Pancreas (tissue), 10 donors: ENCODE data around the gene ZXDC. TPM values are rescaled to one million over a fixed set of nuclear protein-coding genes. Genes with fewer than 3 reads are reported as not detected.
A peak's percentile ranks its signal among the peaks of the same experiment; 100 is the strongest.

Experiments used
- ATAC-seq, 4 donors: fragments of 200-7000 bp; cut with Tn5 transposase; one replicate each; pipeline versions ENCODE4 v1.8.0 to v1.9.1; 2020; ENCODE audit warnings: mild to moderate bottlenecking in 4 of 4, moderate library complexity in 4 of 4
- DNase-seq, 6 donors: peaks; one replicate each; pipeline ENCODE4 v3.0.0-alpha.2; 2020
- FAIRE-seq: peaks from 2 replicates; lab custom pipeline; 2012; peaks lifted over from hg19 to GRCh38; lab: Jason Lieb, UNC
- H3K27ac ChIP-seq, 4 donors: fragments of 200-600 bp; sonication (generic); 1 replicate in 3 of 4; 2 replicates in 1 of 4; pipeline versions ENCODE4 v1.5.0 to v1.8.0; 2020
- H3K27me3 ChIP-seq, 4 donors: fragments of 200-600 bp; one replicate each; pipeline ENCODE4 v1.8.0; 2021
- H3K36me3 ChIP-seq, 3 donors: fragments of 200-600 bp; sonication (generic) in 1 of 3; one replicate each; pipeline versions ENCODE4 v1.5.0 to v1.8.0; 2020 to 2021
- H3K4me1 ChIP-seq, 3 donors: fragments of 200-600 bp; one replicate each; pipeline ENCODE4 v1.8.0; 2021
- H3K4me3 ChIP-seq, 4 donors: fragments of 200-600 bp; sonication (generic) in 2 of 4; one replicate each; pipeline versions ENCODE4 v1.5.0 to v1.8.0; 2020 to 2021
- H3K9me3 ChIP-seq, 4 donors: fragments of 200-600 bp; one replicate each; pipeline ENCODE4 v1.8.0; 2021
- WGBS, 2 donors: extraction: QIAGEN DNeasy Blood & Tissue Kit; methylation state at CpG; one replicate each; pipeline ENCODE4 v1.1.7; 2013; 5-methylcytosine and 5-hydroxymethylcytosine counted together
- intact Hi-C, 3 donors: fragments of 100-400 bp; cut with DNase I; formaldehyde crosslinking; loops; one replicate each; pipeline versions ENCODE4 v1.11.1 to v1.14.2; 2022
- polyA plus RNA-seq, 2 donors: library from polyadenylated mRNA; stranded (reverse); fragments of 200-250 nt; gene quantifications; one replicate each; pipeline ENCODE4 v1.2.3, GENCODE V29; 2013
- total RNA-seq, 6 donors: library from RNA; stranded (reverse); fragmentation: NEBNext Ultra II Directional in 4 of 6; extraction: Animal tissue kit (Norgen Biotek cat#: 25700) in 4 of 6; gene quantifications; one replicate each; pipeline versions ENCODE4 v1.2.1 to v1.2.4, GENCODE V29; 2021 to 2023
- TF ChIP-seq, protein P1 (sequence below), 4 donors: fragments of 200-600 bp; sonication (generic) in 3 of 4; IDR thresholded peaks; one replicate each; pipeline versions ENCODE4 v1.5.0 to v1.8.0; 2021; ENCODE audit warnings: antibody characterized with exemption in 4 of 4
- donor health status: healthy with polysubstance abuse.
- donor health status: DM: no; HTN: no; CAD: no; lungs with moderate emphysema.
- donor health status: DM: no; HTN: no; CAD: no.
- donor health status: control.
- donor health status: control.
- donor health status: Bipolar disorder and iron deficiency.
- donor health status: DM: yes; HTN: yes; CAD: no.
- donor health status: DM: no; HTN: no; CAD: no.
- donor health status: DM: no; HTN: no; CAD: no.
- donor health status: DM: yes; HTN: yes; CAD: no.

Gene ZXDC
- total and polyA plus RNA-seq, 8 donors, result 19.4 to 26.1 (median 20.9) TPM

DNA sequence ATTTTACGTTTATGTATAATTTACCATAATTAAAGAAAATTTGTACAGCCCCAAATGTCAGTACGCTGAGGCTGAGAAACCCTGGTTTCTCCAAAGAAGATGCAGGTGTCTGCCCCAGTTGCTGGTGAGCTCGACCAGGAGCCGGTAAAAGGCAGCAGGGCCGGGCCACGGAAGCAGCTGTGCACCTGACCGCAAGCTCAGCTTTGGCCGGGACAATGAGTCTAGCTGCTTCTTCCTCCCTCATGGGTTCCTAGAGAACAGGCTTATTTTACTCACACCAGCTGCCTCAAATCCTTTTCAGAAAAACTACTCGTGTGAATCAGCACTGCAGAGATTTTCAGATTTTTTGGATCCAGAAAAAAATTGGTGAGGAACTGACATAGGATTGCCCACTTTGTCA, 18.0 kb upstream of the ZXDC start:
- H3K4me1 ChIP-seq, result no peaks in the 10 kb centered on the region
- FAIRE-seq (no peak), ATAC-seq (no peak), DNase-seq (no peak)
- H3K9me3 ChIP-seq, result no peaks in the 10 kb centered on the region
- TF ChIP-seq, protein P1, sequence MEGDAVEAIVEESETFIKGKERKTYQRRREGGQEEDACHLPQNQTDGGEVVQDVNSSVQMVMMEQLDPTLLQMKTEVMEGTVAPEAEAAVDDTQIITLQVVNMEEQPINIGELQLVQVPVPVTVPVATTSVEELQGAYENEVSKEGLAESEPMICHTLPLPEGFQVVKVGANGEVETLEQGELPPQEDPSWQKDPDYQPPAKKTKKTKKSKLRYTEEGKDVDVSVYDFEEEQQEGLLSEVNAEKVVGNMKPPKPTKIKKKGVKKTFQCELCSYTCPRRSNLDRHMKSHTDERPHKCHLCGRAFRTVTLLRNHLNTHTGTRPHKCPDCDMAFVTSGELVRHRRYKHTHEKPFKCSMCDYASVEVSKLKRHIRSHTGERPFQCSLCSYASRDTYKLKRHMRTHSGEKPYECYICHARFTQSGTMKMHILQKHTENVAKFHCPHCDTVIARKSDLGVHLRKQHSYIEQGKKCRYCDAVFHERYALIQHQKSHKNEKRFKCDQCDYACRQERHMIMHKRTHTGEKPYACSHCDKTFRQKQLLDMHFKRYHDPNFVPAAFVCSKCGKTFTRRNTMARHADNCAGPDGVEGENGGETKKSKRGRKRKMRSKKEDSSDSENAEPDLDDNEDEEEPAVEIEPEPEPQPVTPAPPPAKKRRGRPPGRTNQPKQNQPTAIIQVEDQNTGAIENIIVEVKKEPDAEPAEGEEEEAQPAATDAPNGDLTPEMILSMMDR (IDR thresholded peaks at IDR 0.05), result no peak
- H3K27ac ChIP-seq, result no peak overlapping the region
- no peaks in the 10 kb centered on the region for H3K27me3 ChIP-seq
- 78 to 82% methylated on average over 9 of the region's 9 CpGs for WGBS, 2 donors
- intact Hi-C loops, result no loop called here
- H3K36me3 ChIP-seq, result no peaks in the 10 kb centered on the region
- no peak overlapping the region for H3K4me3 ChIP-seq

DNA sequence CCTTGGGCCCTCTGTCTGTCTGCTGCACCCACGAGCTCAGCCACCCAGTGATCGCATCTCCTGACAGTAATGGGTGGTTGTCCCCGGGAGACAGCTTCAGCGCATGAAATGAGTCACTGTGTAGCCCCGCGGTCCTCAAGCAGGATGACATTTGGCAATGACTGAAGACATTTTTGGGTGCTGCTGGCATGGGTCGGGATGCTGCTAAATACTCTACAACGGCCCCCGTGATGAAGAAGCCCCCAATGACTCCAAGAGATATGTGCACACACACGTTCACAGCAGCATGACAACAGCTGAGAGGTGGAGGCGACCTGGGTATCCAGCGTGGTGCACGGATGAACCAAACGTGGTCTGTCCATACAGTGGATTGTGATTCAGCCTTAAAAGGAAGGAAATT, 17.4 kb upstream of the ZXDC start:
- Histone ChIP-seq H3K36me3 (no peaks in the 10 kb centered on the region), H3K27me3 (no peaks in the 10 kb centered on the region), H3K4me3 (no peak overlapping the region), H3K9me3 (no peaks in the 10 kb centered on the region), H3K4me1 (no peaks in the 10 kb centered on the region), H3K27ac (no peak overlapping the region)
- 70 to 83% methylated on average over 14 of the region's 14 CpGs for WGBS, 2 donors
- TF ChIP-seq, protein P1 (IDR thresholded peaks at IDR 0.05), result no peak
- no peak for FAIRE-seq
- DNase-seq, result no peak
- no peak for ATAC-seq
- intact Hi-C loops, result no loop called here

DNA sequence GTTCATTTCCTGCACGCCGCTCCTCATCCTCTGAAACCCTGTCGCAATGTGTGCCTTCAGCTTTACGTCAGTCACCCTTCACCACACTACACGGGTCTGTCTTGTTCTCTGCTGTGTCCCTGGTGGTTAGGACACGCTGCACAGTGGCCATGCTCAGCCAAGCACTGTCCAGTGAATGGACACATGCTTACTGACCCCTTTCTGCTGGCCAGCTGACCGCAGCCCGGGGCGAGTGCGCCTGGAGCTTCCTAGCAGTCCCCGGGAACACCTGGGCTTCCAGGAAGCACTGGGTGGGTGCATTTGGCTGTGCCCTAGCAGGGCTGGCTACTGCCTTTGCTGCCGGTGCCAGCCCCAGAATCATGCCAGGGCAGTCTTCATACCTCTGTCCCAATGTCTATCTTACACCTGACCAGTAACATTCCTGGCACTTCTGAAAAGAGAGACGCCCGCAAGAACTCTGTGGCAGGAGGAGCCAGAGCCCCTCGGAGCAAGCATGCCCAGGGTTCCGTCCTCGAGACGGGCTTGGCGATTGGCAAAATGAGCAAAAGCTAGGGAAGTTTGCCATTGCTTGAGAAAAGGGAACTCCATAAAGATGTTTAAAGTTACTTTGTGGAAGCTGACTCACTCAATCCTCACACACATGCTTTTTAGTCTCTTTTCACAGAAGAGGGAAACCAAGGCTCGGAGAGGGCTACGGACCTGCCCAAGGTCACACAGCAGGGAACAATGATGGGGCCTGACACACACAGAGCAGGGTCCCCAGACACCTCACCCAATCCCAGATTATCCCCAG, 15.7 kb upstream of the ZXDC start:
- TF ChIP-seq, protein P1 (IDR thresholded peaks at IDR 0.05), result no peak
- Histone ChIP-seq H3K4me3 (no peak overlapping the region), H3K27me3 (no peaks in the 10 kb centered on the region), H3K27ac (no peak overlapping the region), H3K9me3 (no peaks in the 10 kb centered on the region), H3K4me1 (no peaks in the 10 kb centered on the region), H3K36me3 (no peaks in the 10 kb centered on the region)
- intact Hi-C loops, result no loop called here
- DNase-seq (peak in 1 of 6 donors; percentile 50), FAIRE-seq (no peak), ATAC-seq (no peak)
- WGBS, 2 donors, result 83 to 89% methylated on average over 21 of the region's 21 CpGs

DNA sequence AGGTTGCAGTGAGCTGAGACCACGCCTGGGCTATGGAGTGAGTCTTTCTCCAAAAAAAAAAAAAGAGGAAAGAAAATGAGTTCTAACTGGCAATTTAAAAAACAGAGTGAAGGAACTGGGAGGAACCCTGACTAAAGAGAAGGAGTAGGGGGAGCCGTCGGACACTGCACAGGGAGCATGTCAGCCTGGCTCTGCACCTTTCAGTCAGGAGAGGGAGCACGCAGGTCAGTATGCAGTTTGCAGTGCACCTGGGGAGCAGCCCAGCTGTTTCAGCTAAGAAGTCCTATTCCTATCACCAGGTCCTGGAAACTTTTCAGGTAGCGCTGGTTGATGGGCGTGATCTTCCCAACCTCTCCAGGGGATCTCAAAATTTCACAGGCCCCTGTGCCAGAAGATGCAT, 14.9 kb upstream of the ZXDC start:
- H3K9me3 ChIP-seq, result no peaks in the 10 kb centered on the region
- 41 to 46% methylated on average over 6 of the region's 6 CpGs for WGBS, 2 donors
- H3K4me3 ChIP-seq, result no peak overlapping the region
- no peaks in the 10 kb centered on the region for H3K27me3 ChIP-seq
- peak in 1 of 6 donors; percentile 42 for DNase-seq
- peak; percentile 66 to 83 (median 73) for ATAC-seq
- H3K4me1 ChIP-seq, result no peaks in the 10 kb centered on the region
- TF ChIP-seq, protein P1 (IDR thresholded peaks at IDR 0.05), result no peak
- FAIRE-seq, result no peak
- H3K36me3 ChIP-seq, result no peaks in the 10 kb centered on the region
- intact Hi-C loops, result no loop called here
- no peak overlapping the region for H3K27ac ChIP-seq

DNA sequence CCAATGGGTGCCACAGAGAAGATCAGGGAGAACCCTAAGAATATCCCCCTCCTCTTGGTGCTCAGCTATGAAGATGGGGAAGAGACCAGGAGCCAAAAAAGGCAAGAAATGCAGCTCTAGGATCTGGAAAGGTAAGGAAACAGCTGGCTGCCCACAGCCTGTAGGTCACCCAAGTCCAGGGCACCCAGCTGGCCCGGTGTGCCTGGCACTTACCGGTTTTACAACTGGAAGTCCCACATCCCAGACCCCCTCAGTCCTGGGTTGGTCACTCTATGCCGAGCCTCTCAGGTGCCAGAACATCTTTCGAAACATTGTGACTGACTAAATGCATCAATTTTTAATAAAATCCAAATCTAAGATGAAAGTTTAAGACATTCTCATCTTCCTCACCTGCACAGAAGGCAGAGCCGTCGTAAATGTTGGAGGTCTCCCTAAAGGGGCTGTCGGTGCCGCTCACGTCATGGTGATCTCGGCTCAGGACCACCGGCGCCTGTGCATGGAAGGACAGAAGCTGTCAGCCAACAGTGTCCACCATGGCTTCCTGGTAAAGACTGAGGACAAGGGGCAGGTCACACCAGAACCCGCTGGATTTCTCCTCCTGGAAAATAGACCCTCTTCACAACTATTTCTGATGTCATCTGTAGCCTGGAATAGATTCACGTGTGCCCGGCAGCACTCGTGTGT, 13.3 kb upstream of the ZXDC start:
- Histone ChIP-seq H3K27me3 (no peaks in the 10 kb centered on the region), H3K36me3 (no peaks in the 10 kb centered on the region), H3K4me1 (no peaks in the 10 kb centered on the region), H3K27ac (no peak overlapping the region), H3K9me3 (no peaks in the 10 kb centered on the region), H3K4me3 (no peak overlapping the region)
- DNase-seq (peak in 1 of 6 donors; percentile 33), ATAC-seq (no peak), FAIRE-seq (no peak)
- intact Hi-C loops, result no loop called here
- TF ChIP-seq, protein P1 (IDR thresholded peaks at IDR 0.05), result no peak
- 84 to 87% methylated on average over 16 of the region's 16 CpGs for WGBS, 2 donors
